GM12874 (cell line): ENCODE measurements around the gene GRK2.

Source experiments
- TF ChIP-seq, protein P1 (sequence below): IDR thresholded peaks from 2 replicates; pipeline ENCODE4 v1.5.1; 2011; ENCODE audit warnings: low read depth, mild to moderate bottlenecking, control low read depth, low read length, moderate library complexity; ENCODE audit not compliant: insufficient read depth

GRK2 gene

DNA sequence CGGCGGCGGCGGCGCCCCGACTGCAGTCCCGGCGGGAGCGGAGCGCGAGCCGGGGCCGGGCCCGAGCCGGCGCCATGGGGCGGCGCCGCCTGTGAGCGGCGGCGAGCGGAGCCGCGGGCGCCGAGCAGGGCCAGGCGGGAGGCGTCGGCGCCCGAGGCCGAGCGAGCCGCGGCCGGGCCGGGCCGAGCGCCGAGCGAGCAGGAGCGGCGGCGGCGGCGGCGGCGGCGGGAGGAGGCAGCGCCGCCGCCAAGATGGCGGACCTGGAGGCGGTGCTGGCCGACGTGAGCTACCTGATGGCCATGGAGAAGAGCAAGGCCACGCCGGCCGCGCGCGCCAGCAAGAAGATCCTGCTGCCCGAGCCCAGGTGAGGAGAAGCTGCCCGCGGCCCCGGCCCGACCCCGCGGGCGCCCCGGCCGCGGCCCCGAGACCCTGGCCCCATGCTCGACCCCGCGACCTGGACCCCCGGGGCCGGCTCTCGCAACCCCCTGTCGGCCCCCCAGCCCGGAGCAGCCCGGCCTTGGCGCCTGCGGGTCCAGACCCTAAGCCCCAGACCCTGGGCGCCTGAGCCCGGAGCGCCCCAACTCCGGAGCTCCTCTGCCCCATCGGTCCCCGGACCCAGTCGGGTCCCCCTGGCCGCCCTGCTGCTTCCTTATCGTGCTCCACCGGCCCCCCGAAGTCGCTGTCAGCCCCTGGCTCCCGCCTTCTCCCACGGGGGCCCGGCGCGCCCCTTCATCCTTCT lies at the start of gene GRK2:
Gene GRK2 (plus strand): TSS at position 25 of the 739 bp plus-strand sequence. CDS start 227 bp downstream, at position 252.
- TF ChIP-seq, protein P1, sequence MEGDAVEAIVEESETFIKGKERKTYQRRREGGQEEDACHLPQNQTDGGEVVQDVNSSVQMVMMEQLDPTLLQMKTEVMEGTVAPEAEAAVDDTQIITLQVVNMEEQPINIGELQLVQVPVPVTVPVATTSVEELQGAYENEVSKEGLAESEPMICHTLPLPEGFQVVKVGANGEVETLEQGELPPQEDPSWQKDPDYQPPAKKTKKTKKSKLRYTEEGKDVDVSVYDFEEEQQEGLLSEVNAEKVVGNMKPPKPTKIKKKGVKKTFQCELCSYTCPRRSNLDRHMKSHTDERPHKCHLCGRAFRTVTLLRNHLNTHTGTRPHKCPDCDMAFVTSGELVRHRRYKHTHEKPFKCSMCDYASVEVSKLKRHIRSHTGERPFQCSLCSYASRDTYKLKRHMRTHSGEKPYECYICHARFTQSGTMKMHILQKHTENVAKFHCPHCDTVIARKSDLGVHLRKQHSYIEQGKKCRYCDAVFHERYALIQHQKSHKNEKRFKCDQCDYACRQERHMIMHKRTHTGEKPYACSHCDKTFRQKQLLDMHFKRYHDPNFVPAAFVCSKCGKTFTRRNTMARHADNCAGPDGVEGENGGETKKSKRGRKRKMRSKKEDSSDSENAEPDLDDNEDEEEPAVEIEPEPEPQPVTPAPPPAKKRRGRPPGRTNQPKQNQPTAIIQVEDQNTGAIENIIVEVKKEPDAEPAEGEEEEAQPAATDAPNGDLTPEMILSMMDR = no peak

DNA sequence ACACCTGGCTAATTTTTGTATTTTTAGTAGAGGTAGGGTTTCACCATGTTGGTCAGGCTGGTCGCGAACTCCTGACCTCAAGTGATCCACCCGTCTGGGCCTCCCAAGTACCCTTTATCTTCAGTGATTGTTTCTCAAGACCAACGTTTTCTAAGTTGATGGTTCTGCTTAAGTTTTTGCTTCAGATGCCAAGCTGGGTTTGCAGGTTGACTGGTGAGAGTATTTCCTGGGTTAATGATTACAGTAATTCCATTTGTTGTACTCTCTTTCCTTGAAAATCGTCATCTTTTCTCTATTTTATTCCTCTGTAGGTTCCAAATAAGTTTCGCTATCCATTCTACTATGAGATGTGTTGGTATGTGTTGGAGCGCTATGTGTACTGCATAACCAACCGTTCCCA lies 38.5 kb upstream of the GRK2 start:
- TF ChIP-seq, protein P1 = no peak

DNA sequence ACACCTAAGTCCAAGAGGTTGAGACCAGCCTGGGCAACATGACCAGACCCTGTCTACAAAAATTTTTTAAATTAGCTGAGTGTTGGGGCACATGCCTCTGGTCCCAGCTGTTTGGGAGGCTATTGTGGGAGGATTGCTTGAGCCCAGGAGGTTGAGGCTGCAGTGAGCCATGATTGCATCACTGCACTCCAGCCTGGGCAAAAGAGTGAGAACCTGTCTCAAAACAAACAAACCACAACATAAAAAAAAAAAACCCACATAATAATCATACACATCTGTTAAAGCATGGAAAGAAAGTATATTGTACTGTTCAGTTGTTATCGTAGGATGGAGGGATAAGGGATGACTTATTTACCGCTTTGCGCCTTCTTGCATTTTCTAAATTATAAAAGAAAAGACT lies 35.9 kb upstream of the GRK2 start:
- TF ChIP-seq, protein P1 = no peak

DNA sequence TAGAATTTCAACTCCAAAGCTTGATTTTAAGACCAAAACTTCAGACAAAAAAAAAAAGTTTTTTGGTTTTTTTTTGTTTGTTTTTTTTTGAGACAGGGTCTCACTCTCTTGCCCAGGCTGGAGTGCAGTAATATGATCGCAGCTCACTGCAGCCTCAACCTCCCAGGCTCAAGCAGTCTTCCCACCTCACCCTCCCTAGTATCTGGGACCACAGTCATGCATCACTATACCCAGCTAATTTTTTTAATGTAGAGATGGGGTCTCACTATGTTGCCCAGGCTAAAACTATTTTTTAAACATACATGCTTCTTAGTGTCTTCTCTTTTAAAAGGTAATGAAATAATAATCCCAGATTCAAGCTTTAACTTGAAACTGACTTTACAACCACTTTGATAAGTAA lies 35.4 kb upstream of the GRK2 start:
- TF ChIP-seq, protein P1 = no peak

DNA sequence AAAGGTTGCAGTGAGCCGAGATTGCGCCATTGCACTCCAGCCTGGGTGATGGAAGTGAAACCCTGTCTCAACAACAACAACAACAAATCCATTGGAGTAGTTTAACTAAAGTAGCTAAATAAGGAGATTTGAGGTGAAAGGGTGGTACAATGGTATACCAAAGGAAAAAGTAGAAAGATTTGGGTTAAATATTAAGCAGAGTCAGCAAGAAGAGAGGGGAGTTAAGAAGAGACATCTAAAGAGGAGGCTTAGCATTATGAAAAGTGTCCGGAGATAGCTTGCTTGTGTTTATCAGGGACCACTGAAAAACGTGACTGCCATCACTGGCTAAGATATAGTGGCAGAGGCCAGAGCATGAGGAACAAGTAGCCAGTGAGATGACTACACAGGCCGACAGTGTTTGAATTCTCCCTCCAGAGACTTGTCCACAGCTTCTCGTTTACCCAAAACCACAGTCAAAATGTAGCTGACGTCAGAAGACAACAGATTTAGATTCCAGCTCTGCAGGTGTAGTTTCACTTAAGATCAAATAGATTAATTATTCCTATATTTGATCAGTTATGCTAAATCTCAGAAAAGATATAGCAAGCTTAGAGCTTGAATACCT lies 32.6 kb upstream of the GRK2 start:
- TF ChIP-seq, protein P1 = no peak

DNA sequence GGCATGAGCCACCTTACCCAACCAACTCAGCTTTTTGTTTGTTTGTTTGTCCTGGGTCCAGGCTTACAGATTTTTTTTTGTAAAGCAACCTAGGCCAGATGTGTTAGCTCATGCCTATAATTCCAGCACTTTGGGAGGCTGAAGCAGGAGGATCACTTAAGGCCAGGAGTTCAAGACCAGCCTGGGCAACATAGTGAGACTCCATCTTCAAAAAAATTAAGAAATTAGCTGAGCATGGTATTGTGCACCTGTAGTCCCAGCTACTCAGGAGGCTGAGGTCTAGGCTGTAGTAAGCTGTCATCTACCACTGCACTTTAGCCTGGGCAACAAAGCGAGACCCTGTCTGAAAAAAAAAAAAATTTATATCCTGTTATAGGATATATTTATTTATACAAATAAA lies 28.7 kb upstream of the GRK2 start:
- TF ChIP-seq, protein P1 = no peak

DNA sequence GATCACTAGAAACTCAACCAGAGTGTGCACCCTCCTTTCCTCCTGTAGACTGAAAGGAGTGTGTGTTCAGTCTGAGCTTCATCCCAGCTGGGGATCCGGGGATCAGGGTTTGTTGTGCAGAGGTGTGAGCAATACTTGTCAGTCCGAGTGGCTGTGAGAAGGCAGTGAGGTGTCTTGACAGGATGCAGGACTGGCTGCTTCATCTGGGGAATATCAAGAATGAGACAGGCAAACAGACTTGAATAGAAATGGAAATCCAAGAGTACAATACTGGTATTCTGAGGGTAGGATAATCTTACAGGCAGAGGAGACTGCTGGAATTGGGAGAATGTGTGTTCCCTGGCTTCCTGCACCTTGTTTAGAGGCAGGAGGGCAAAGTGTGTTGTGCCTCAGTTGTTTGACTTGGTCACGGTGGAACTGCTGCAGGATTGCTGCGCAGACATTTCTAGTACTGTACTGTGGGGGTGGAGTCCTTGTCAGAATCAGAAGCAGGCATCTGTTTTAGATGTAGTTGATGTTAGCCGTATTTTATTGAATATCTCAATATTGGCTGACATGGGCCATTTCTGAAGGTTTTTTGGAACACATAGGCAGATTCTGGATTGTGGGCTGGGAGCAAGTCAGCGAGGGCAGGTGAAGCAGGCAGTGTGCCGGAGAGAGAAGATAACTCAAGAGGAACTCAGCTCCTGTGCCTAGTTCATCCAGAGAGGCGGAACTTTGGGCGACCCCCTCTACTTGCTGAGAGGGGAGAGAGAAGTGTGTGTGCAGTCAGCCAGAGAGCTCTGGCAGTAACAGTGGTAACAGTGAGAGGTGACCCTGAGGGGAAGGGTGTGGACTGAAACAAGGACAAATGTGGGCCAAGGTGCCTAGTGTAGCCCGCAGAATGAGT lies 27.1 kb upstream of the GRK2 start:
- TF ChIP-seq, protein P1 = no peak
